ACHN (cell line): ENCODE measurements around the gene MDP1.

Experiments used
- DNase-seq: peaks from one replicate; pipeline ENCODE4 v3.0.0-alpha.2; 2015
- in situ Hi-C: cut with HindIII; loops from 2 replicates; pipeline ENCODE4 v1.10.0; 2017; ENCODE audit warnings: low sequenced_read_pairs, low pct_ligation_motif_present, low pct_unique_long_range_greater_than_20kb

Gene MDP1

GRCh38 chr14:24172871-24173281, 43.0 kb downstream of the MDP1 start:
- in situ Hi-C loops: no loop called here
- DNase-seq: no peak

- no peak for DNase-seq
- in situ Hi-C loops: no loop called here
Measured at GRCh38 chr14:24172261-24172860, 43.5 kb downstream of the MDP1 start.

GRCh38 chr14:24171422-24172260, 44.2 kb downstream of the MDP1 start, which contains the start of gene REC8:
Gene REC8 (plus strand): TSS chr14:24172080. CDS start chr14:24172553, 473 bp downstream.
- in situ Hi-C loops: no loop called here
- no peak for DNase-seq

- in situ Hi-C loops: no loop called here
- DNase-seq: no peak
Measured at GRCh38 chr14:24167469-24168114, 48.3 kb downstream of the MDP1 start.

- DNase-seq: no peak
- in situ Hi-C loops: no loop called here
Measured at GRCh38 chr14:24165785-24166184, 50.1 kb downstream of the MDP1 start.

- in situ Hi-C loops: no loop called here
- DNase-seq: no peak
Measured at GRCh38 chr14:24164518-24164991, 51.3 kb downstream of the MDP1 start.
